HEK293 (cell line): ENCODE results near the gene ATP8A2.

ENCODE experiments used
- GLI4 ChIP-seq: fragments of 450-650 bp; formaldehyde crosslinking; IDR thresholded peaks from 2 replicates; pipeline ENCODE4 v1.5.1; 2016; ENCODE audit warnings: missing biosample characterization, missing genetic modification characterization
- SP2 ChIP-seq: fragments of 450-650 bp; formaldehyde crosslinking; IDR thresholded peaks from 2 replicates; pipeline ENCODE4 v1.5.1; 2016; ENCODE audit warnings: missing biosample characterization, missing genetic modification characterization
- ZBTB21 ChIP-seq: fragments of 450-650 bp; formaldehyde crosslinking; IDR thresholded peaks from 2 replicates; pipeline ENCODE4 v1.5.1; 2017; ENCODE audit warnings: missing biosample characterization, missing genetic modification characterization
- ZNF274 ChIP-seq, 2 experiments: fragments of 200-500 bp in 1 of 2; fragments of 450-650 bp in 1 of 2; sonication (Bioruptor generic) in 1 of 2; formaldehyde crosslinking in 1 of 2; IDR thresholded peaks; 2 replicates each; pipeline versions ENCODE4 v1.5.1 to v1.6.1; 2014 to 2016; ENCODE audit warnings: borderline replicate concordance in 1 of 2, inconsistent platforms in 1 of 2, low read length in 1 of 2, missing biosample characterization in 1 of 2, missing genetic modification characterization in 1 of 2
- ZNF623 ChIP-seq: fragments of 450-650 bp; formaldehyde crosslinking; IDR thresholded peaks from 2 replicates; pipeline ENCODE4 v1.5.1; 2016; ENCODE audit warnings: missing biosample characterization, missing genetic modification characterization
- TF ChIP-seq, protein P1 (sequence below): fragments of 450-650 bp; formaldehyde crosslinking; IDR thresholded peaks from 2 replicates; pipeline ENCODE4 v1.5.1; 2016; ENCODE audit warnings: missing biosample characterization, missing genetic modification characterization
- TF ChIP-seq, protein P2 (sequence below): sonication (generic); formaldehyde crosslinking; IDR thresholded peaks from 2 replicates; pipeline ENCODE4 v1.8.1; 2022; ENCODE audit warnings: mild to moderate bottlenecking, moderate library complexity, missing genetic modification reagents
- TF ChIP-seq, protein P3 (sequence below): fragments of 450-650 bp; formaldehyde crosslinking; IDR thresholded peaks from 2 replicates; pipeline ENCODE4 v1.5.1; 2016; ENCODE audit warnings: missing biosample characterization, missing genetic modification characterization
- TF ChIP-seq, protein P4 (sequence below): fragments of 450-650 bp; formaldehyde crosslinking; IDR thresholded peaks from 2 replicates; pipeline ENCODE4 v1.5.1; 2016; ENCODE audit warnings: missing biosample characterization, missing genetic modification characterization

DNA sequence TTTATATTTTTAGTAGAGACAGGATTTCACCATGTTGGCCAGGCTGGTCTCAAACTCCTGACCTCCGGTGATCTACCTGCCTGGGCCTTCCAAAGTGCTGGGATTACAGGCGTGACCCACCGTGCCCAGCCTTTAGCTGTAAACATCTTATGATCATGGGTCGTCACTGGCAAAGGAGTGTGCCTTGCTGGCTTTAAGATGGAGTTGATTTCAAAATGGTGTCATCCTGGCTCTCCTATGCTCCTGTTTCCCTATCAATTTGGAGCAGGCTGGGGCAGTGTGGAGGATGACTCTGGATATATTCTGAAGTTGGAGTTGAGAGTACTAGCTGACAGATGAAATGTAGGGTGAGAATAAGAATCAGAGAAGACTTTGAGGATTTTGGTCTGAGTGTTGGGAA, 18.4 kb upstream of the ATP8A2 start:
- TF ChIP-seq ZNF274 (IDR thresholded peaks at IDR 0.05; ENCODE audit: low read length) (no peak), ZNF274 (tag by site-specific recombination; IDR thresholded peaks at IDR 0.05; ENCODE audit: borderline replicate concordance) (no peak), ZNF623 (no peak), SP2 (tag by site-specific recombination) (no peak), ZBTB21 (tag by site-specific recombination) (no peak), GLI4 (tag by site-specific recombination) (no peak)
- TF ChIP-seq, protein P1, sequence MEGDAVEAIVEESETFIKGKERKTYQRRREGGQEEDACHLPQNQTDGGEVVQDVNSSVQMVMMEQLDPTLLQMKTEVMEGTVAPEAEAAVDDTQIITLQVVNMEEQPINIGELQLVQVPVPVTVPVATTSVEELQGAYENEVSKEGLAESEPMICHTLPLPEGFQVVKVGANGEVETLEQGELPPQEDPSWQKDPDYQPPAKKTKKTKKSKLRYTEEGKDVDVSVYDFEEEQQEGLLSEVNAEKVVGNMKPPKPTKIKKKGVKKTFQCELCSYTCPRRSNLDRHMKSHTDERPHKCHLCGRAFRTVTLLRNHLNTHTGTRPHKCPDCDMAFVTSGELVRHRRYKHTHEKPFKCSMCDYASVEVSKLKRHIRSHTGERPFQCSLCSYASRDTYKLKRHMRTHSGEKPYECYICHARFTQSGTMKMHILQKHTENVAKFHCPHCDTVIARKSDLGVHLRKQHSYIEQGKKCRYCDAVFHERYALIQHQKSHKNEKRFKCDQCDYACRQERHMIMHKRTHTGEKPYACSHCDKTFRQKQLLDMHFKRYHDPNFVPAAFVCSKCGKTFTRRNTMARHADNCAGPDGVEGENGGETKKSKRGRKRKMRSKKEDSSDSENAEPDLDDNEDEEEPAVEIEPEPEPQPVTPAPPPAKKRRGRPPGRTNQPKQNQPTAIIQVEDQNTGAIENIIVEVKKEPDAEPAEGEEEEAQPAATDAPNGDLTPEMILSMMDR (tag by site-specific recombination) = no peak
- TF ChIP-seq, protein P2, sequence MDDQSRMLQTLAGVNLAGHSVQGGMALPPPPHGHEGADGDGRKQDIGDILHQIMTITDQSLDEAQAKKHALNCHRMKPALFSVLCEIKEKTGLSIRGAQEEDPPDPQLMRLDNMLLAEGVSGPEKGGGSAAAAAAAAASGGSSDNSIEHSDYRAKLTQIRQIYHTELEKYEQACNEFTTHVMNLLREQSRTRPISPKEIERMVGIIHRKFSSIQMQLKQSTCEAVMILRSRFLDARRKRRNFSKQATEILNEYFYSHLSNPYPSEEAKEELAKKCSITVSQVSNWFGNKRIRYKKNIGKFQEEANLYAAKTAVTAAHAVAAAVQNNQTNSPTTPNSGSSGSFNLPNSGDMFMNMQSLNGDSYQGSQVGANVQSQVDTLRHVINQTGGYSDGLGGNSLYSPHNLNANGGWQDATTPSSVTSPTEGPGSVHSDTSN (CRISPR knock-in tag) = no peak
- TF ChIP-seq, protein P3, sequence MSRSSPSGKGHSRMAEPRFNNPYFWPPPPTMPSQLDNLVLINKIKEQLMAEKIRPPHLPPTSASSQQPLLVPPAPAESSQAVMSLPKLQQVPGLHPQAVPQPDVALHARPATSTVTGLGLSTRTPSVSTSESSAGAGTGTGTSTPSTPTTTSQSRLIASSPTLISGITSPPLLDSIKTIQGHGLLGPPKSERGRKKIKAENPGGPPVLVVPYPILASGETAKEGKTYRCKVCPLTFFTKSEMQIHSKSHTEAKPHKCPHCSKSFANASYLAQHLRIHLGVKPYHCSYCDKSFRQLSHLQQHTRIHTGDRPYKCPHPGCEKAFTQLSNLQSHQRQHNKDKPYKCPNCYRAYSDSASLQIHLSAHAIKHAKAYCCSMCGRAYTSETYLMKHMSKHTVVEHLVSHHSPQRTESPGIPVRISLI = no peak
- TF ChIP-seq, protein P4, sequence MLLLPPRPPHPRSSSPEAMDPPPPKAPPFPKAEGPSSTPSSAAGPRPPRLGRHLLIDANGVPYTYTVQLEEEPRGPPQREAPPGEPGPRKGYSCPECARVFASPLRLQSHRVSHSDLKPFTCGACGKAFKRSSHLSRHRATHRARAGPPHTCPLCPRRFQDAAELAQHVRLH (tag by site-specific recombination) = no peak
